ENCODE measurements around the gene MYO1D.

DNA sequence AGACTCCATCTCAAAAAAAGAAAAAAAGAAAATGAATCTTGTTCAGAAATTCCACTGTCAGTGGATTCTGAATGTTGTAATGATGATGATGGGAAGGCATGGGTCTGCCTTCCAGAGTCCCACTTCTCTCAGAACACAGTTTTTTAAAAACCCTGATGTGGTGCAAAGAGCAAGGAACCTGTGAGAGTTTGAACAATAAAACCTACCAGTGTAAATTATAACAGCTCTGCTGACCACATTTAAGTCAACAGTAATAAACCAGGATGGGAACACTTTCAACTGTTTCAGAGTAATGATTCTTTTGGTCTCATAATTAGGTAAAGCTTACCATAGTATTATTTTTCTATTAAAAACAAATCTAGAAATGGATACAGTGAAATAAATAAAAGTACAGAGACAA, 99.0 kb downstream of the MYO1D start:
- TF ChIP-seq CTCF (IDR thresholded peaks at IDR 0.05; ENCODE audit: low read depth, low read length) (no peak), EZH2phosphoT487 (IDR thresholded peaks at IDR 0.05; ENCODE audit: low read depth) (no peak)

Data from OCI-LY3 (cell line).